ENCODE data around the gene STEAP2. TPM values are rescaled to one million over a fixed set of nuclear protein-coding genes. Genes with fewer than 3 reads are reported as not detected.
"Not testable (repeated sequence)": the region's sequence is repeated elsewhere in the genome, so short reads cannot be mapped to it uniquely, and the experiment has no call there.

STEAP2 gene
- total and polyA plus RNA-seq, 2 donors = 8.7 to 31.4 TPM

GRCh38 chr7:90180649-90181048, 30.9 kb upstream of the STEAP2 start:
- Histone ChIP-seq H3K4me3 (ENCODE audit: low read depth, low read length) (no peak overlapping the region), H3K4me1 (ENCODE audit: insufficient read depth) (no peaks in the 10 kb centered on the region)
- no peak for DNase-seq (ENCODE audit: extremely low spot score)

GRCh38 chr7:90181485-90181884, 30.1 kb upstream of the STEAP2 start:
- no peak overlapping the region for H3K27ac ChIP-seq (ENCODE audit: low read depth)
- DNase-seq (ENCODE audit: extremely low spot score) = no peak
- no peak overlapping the region for H3K4me3 ChIP-seq (ENCODE audit: low read depth, low read length)
- H3K4me1 ChIP-seq (ENCODE audit: insufficient read depth) = no peaks in the 10 kb centered on the region
- H3K36me3 ChIP-seq (ENCODE audit: insufficient read depth) = no peaks in the 10 kb centered on the region

More at GRCh38 chr7:90180649-90181048, 30.9 kb upstream of the STEAP2 start:
- Histone ChIP-seq H3K36me3 (ENCODE audit: insufficient read depth) (no peaks in the 10 kb centered on the region), H3K27ac (ENCODE audit: low read depth) (no peak overlapping the region)

- DNase-seq (ENCODE audit: extremely low spot score); H3K36me3 ChIP-seq (ENCODE audit: insufficient read depth); H3K4me3 ChIP-seq (ENCODE audit: low read depth, low read length); H3K27ac ChIP-seq (ENCODE audit: low read depth); H3K4me1 ChIP-seq (ENCODE audit: insufficient read depth): not testable (repeated sequence)
- 71% methylated on average over 4 of the region's 4 CpGs for WGBS
Measured at GRCh38 chr7:90186290-90186689, 25.2 kb upstream of the STEAP2 start.

GRCh38 chr7:90187507-90188050, 24.0 kb upstream of the STEAP2 start:
- no peak overlapping the region for H3K4me3 ChIP-seq (ENCODE audit: low read depth, low read length)
- no peaks in the 10 kb centered on the region for H3K4me1 ChIP-seq (ENCODE audit: insufficient read depth)
- H3K36me3 ChIP-seq (ENCODE audit: insufficient read depth) = no peaks in the 10 kb centered on the region
- no peak for DNase-seq (ENCODE audit: extremely low spot score)
- H3K27ac ChIP-seq (ENCODE audit: low read depth) = no peak overlapping the region

GRCh38 chr7:90188281-90188680, 23.3 kb upstream of the STEAP2 start:
- H3K4me1 ChIP-seq (ENCODE audit: insufficient read depth) = no peaks in the 10 kb centered on the region
- 52% methylated on average over 2 of the region's 2 CpGs for WGBS
- H3K4me3 ChIP-seq (ENCODE audit: low read depth, low read length) = no peak overlapping the region

GRCh38 chr7:90190995-90191394, 20.5 kb upstream of the STEAP2 start:
- DNase-seq (ENCODE audit: extremely low spot score) = no peak
- Histone ChIP-seq H3K4me1 (ENCODE audit: insufficient read depth) (no peaks in the 10 kb centered on the region), H3K27ac (ENCODE audit: low read depth) (no peak overlapping the region), H3K4me3 (ENCODE audit: low read depth, low read length) (no peak overlapping the region), H3K36me3 (ENCODE audit: insufficient read depth) (no peaks in the 10 kb centered on the region)

More at GRCh38 chr7:90188281-90188680, 23.3 kb upstream of the STEAP2 start:
- DNase-seq (ENCODE audit: extremely low spot score) = no peak
- Histone ChIP-seq H3K36me3 (ENCODE audit: insufficient read depth) (no peaks in the 10 kb centered on the region), H3K27ac (ENCODE audit: low read depth) (no peak overlapping the region)

- DNase-seq (ENCODE audit: extremely low spot score) = no peak
- Histone ChIP-seq H3K4me1 (ENCODE audit: insufficient read depth) (no peaks in the 10 kb centered on the region), H3K36me3 (ENCODE audit: insufficient read depth) (no peaks in the 10 kb centered on the region), H3K27ac (ENCODE audit: low read depth) (no peak overlapping the region), H3K4me3 (ENCODE audit: low read depth, low read length) (no peak overlapping the region)
- 64% methylated on average over 1 of the region's 1 CpG for WGBS
Measured at GRCh38 chr7:90191648-90192047, 19.9 kb upstream of the STEAP2 start.

GRCh38 chr7:90192876-90193750, 18.4 kb upstream of the STEAP2 start:
- Histone ChIP-seq H3K27ac (ENCODE audit: low read depth) (no peak overlapping the region), H3K4me3 (ENCODE audit: low read depth, low read length) (no peak overlapping the region), H3K4me1 (ENCODE audit: insufficient read depth) (no peaks in the 10 kb centered on the region), H3K36me3 (ENCODE audit: insufficient read depth) (no peaks in the 10 kb centered on the region)
- WGBS = 45% methylated on average over 2 of the region's 2 CpGs
- DNase-seq (ENCODE audit: extremely low spot score) = no peak

GRCh38 chr7:90194911-90195809, 16.4 kb upstream of the STEAP2 start:
- H3K4me1 ChIP-seq (ENCODE audit: insufficient read depth) = no peaks in the 10 kb centered on the region
- H3K36me3 ChIP-seq (ENCODE audit: insufficient read depth) = no peaks in the 10 kb centered on the region
- no peak for DNase-seq (ENCODE audit: extremely low spot score)
- H3K4me3 ChIP-seq (ENCODE audit: low read depth, low read length) = no peak overlapping the region
- WGBS = 80% methylated on average over 10 of the region's 10 CpGs
- H3K27ac ChIP-seq (ENCODE audit: low read depth) = no peak overlapping the region

GRCh38 chr7:90201500-90202195, 9.9 kb upstream of the STEAP2 start:
- H3K27ac ChIP-seq (ENCODE audit: low read depth) = no peak overlapping the region
- DNase-seq (ENCODE audit: extremely low spot score) = no peak
- WGBS = 94% methylated on average over 2 of the region's 2 CpGs
- no peak overlapping the region for H3K4me3 ChIP-seq (ENCODE audit: low read depth, low read length)
- no peaks in the 10 kb centered on the region for H3K36me3 ChIP-seq (ENCODE audit: insufficient read depth)
- H3K4me1 ChIP-seq (ENCODE audit: insufficient read depth) = no peaks in the 10 kb centered on the region

GRCh38 chr7:90207956-90208355, 3.6 kb upstream of the STEAP2 start:
- no peaks in the 10 kb centered on the region for H3K4me1 ChIP-seq (ENCODE audit: insufficient read depth)
- no peak overlapping the region for H3K4me3 ChIP-seq (ENCODE audit: low read depth, low read length)
- DNase-seq (ENCODE audit: extremely low spot score) = no peak
- H3K36me3 ChIP-seq (ENCODE audit: insufficient read depth) = no peaks in the 10 kb centered on the region
- 91% methylated on average over 1 of the region's 1 CpG for WGBS
- H3K27ac ChIP-seq (ENCODE audit: low read depth) = no peak overlapping the region

GRCh38 chr7:90209776-90210175, 1.8 kb upstream of the STEAP2 start:
- DNase-seq (ENCODE audit: extremely low spot score) = no peak
- 74% methylated on average over 1 of the region's 1 CpG for WGBS
- no peak overlapping the region for H3K27ac ChIP-seq (ENCODE audit: low read depth)
- no peak overlapping the region for H3K4me3 ChIP-seq (ENCODE audit: low read depth, low read length)
- no peaks in the 10 kb centered on the region for H3K36me3 ChIP-seq (ENCODE audit: insufficient read depth)
- H3K4me1 ChIP-seq (ENCODE audit: insufficient read depth) = peaks cover 2% of the 10 kb centered on the region

- 81% methylated on average over 5 of the region's 5 CpGs for WGBS
Measured at GRCh38 chr7:90210475-90210874, 1.1 kb upstream of the STEAP2 start.

More at GRCh38 chr7:90210475-90210874, 1.1 kb upstream of the STEAP2 start:
- Histone ChIP-seq H3K4me1 (ENCODE audit: insufficient read depth) (peaks cover 2% of the 10 kb centered on the region), H3K4me3 (ENCODE audit: low read depth, low read length) (no peak overlapping the region), H3K36me3 (ENCODE audit: insufficient read depth) (no peaks in the 10 kb centered on the region), H3K27ac (ENCODE audit: low read depth) (no peak overlapping the region)
- DNase-seq (ENCODE audit: extremely low spot score) = no peak

Data from urinary bladder (tissue), 4 donors.